H1 (cell line): Measurements from ENCODE around the gene SLC35B1. TPM values are rescaled to one million over a fixed set of nuclear protein-coding genes. Genes with fewer than 3 reads are reported as not detected.

ENCODE experiments used
- CTCF ChIA-PET: fragments of 300-600 bp; sonication (Branson Sonifier 250); formaldehyde crosslinking; loops from one replicate; lab custom pipeline; 2021; ENCODE audit not compliant: partially characterized antibody; lab: Charles Lee
- POLR2A ChIA-PET: fragments of 300-600 bp; sonication (Branson Sonifier 250); formaldehyde crosslinking; loops from one replicate; lab custom pipeline; 2021; ENCODE audit warnings: inconsistent platforms; ENCODE audit not compliant: partially characterized antibody; lab: Charles Lee
- DNase-seq, 2 experiments: peaks; one replicate each; pipeline versions ENCODE4 v3.0.0 to v3.0.0-alpha.2; 2010 to 2022; ENCODE audit warnings: low spot score in 2 of 2, low read depth in 1 of 2, mixed read lengths in 1 of 2
- FAIRE-seq: peaks from 2 replicates; lab custom pipeline; 2011; peaks lifted over from hg19 to GRCh38; lab: Jason Lieb, UNC
- H2AFZ ChIP-seq: 2 replicates; pipeline ENCODE4 v1.8.1; 2012; ENCODE audit warnings: low read length, inconsistent platforms
- H2AK5ac ChIP-seq: 2 replicates; pipeline ENCODE4 v1.6.1; 2013; ENCODE audit warnings: low read depth, low read length
- H2BK120ac ChIP-seq: replicated peaks from 2 replicates; pipeline ENCODE3; 2013; ENCODE audit warnings: low read depth, low read length, inconsistent platforms
- H2BK12ac ChIP-seq: 2 replicates; pipeline ENCODE4 v1.6.1; 2013; ENCODE audit warnings: low read depth, low read length
- H2BK15ac ChIP-seq: 2 replicates; pipeline ENCODE4 v1.6.1; 2013; ENCODE audit warnings: low read length
- H2BK20ac ChIP-seq: 2 replicates; pipeline ENCODE4 v1.6.1; 2013; ENCODE audit warnings: low read length
- H2BK5ac ChIP-seq: 2 replicates; pipeline ENCODE4 v1.6.1; 2013; ENCODE audit warnings: low read depth, low read length
- H3K14ac ChIP-seq: 2 replicates; pipeline ENCODE4 v1.6.1; 2013; ENCODE audit warnings: inconsistent platforms; ENCODE audit not compliant: insufficient read length
- H3K18ac ChIP-seq: 2 replicates; pipeline ENCODE4 v1.6.1; 2013; ENCODE audit warnings: low read length; ENCODE audit errors: extremely low read depth
- H3K23ac ChIP-seq: 2 replicates; pipeline ENCODE4 v1.6.1; 2013; ENCODE audit warnings: inconsistent platforms; ENCODE audit not compliant: insufficient read length
- H3K23me2 ChIP-seq: 2 replicates; pipeline ENCODE4 v1.6.1; 2013; ENCODE audit warnings: low read depth, low read length
- H3K27ac ChIP-seq: 2 replicates; pipeline ENCODE4 v1.6.1; 2011; ENCODE audit warnings: low read depth, low read length, inconsistent platforms
- H3K27me3 ChIP-seq, 4 experiments: replicated peaks in 1 of 4; 1 replicate in 1 of 4; 2 replicates in 3 of 4; pipeline versions ENCODE4 v1.6.1 to v1.8.1; 2011 to 2013; ENCODE audit warnings: low read length in 3 of 4, mild to moderate bottlenecking in 3 of 4, inconsistent platforms in 2 of 4, mixed read lengths in 2 of 4, moderate library complexity in 1 of 4; ENCODE audit not compliant: control insufficient read depth in 3 of 4, insufficient read depth in 3 of 4; ENCODE audit errors: extremely low read depth in 1 of 4
- H3K36me3 ChIP-seq, 4 experiments: 2 replicates each; pipeline versions ENCODE4 v1.6.1 to v1.8.1; 2011 to 2013; ENCODE audit warnings: mild to moderate bottlenecking in 4 of 4, low read length in 3 of 4, moderate library complexity in 2 of 4, control low read depth in 1 of 4, inconsistent platforms in 1 of 4; ENCODE audit not compliant: insufficient read depth in 4 of 4, control insufficient read depth in 2 of 4
- H3K4ac ChIP-seq: replicated peaks from 2 replicates; pipeline ENCODE3; 2013; ENCODE audit warnings: low read length, low read depth, mixed read lengths, inconsistent platforms; ENCODE audit not compliant: insufficient read length
- H3K4me1 ChIP-seq, 4 experiments: replicated peaks in 1 of 4; 1 replicate in 1 of 4; 2 replicates in 3 of 4; pipeline versions ENCODE4 v1.6.1 to v1.8.1; 2011 to 2013; ENCODE audit warnings: low read length in 3 of 4, inconsistent platforms in 2 of 4, mixed read lengths in 1 of 4; ENCODE audit not compliant: insufficient read depth in 4 of 4, control insufficient read depth in 3 of 4
- H3K4me2 ChIP-seq, 2 experiments: 2 replicates each; pipeline versions ENCODE4 v1.6.1 to v1.8.1; 2011 to 2013; ENCODE audit warnings: low read depth in 2 of 2, low read length in 2 of 2, control low read depth in 1 of 2, inconsistent platforms in 1 of 2, mild to moderate bottlenecking in 1 of 2; ENCODE audit not compliant: insufficient read depth in 1 of 2
- H3K4me3 ChIP-seq, 4 experiments: fragments of 200-600, 300-600 bp in 1 of 4; sonication (generic), shearing (Covaris generic), sonication (Bioruptor Twin) in 1 of 4; 2 replicates each; pipeline versions ENCODE4 v1.5.1 to v1.8.1; 2011 to 2016; ENCODE audit warnings: low read length in 4 of 4, low read depth in 3 of 4, control low read depth in 2 of 4, inconsistent platforms in 2 of 4, mild to moderate bottlenecking in 2 of 4, mixed read lengths in 1 of 4, moderate library complexity in 1 of 4; ENCODE audit not compliant: insufficient read depth in 2 of 4; ENCODE audit errors: extremely low read depth in 1 of 4
- H3K56ac ChIP-seq: replicated peaks from 2 replicates; pipeline ENCODE3; 2013; ENCODE audit warnings: low read depth, mild to moderate bottlenecking, mixed read lengths, low read length, inconsistent platforms; ENCODE audit not compliant: insufficient read length
- H3K79me1 ChIP-seq: 2 replicates; pipeline ENCODE4 v1.6.1; 2013; ENCODE audit warnings: low read depth, low read length, control low read depth
- H3K79me2 ChIP-seq, 2 experiments: 2 replicates each; pipeline versions ENCODE4 v1.6.1 to v1.8.1; 2012 to 2013; ENCODE audit warnings: low read length in 2 of 2, mild to moderate bottlenecking in 2 of 2, inconsistent platforms in 1 of 2; ENCODE audit not compliant: insufficient read depth in 2 of 2, control insufficient read depth in 1 of 2
- H3K9ac ChIP-seq, 4 experiments: replicated peaks in 1 of 4; 1 replicate in 1 of 4; 2 replicates in 3 of 4; pipeline versions ENCODE4 v1.6.1 to v1.8.1; 2011 to 2013; ENCODE audit warnings: low read depth in 3 of 4, low read length in 3 of 4, control low read depth in 2 of 4, mild to moderate bottlenecking in 2 of 4, moderate library complexity in 2 of 4, inconsistent platforms in 1 of 4; ENCODE audit errors: extremely low read depth in 1 of 4
- H3K9me3 ChIP-seq, 2 experiments: 2 replicates each; pipeline versions ENCODE4 v1.6.1 to v1.8.1; 2012 to 2013; ENCODE audit warnings: mild to moderate bottlenecking in 2 of 2, moderate library complexity in 2 of 2, control low read depth in 1 of 2, inconsistent platforms in 1 of 2, low read depth in 1 of 2, low read length in 1 of 2, mixed read lengths in 1 of 2; ENCODE audit not compliant: insufficient read depth in 2 of 2
- H4K20me1 ChIP-seq, 2 experiments: replicated peaks in 1 of 2; 2 replicates each; pipeline versions ENCODE3 to v1.8.1; 2011 to 2013; ENCODE audit warnings: inconsistent platforms in 2 of 2, low read length in 2 of 2, mild to moderate bottlenecking in 1 of 2; ENCODE audit not compliant: insufficient read depth in 2 of 2, control insufficient read depth in 1 of 2
- H4K5ac ChIP-seq: 2 replicates; pipeline ENCODE4 v1.6.1; 2013; ENCODE audit warnings: low read length, low read depth, mixed read lengths, inconsistent platforms; ENCODE audit not compliant: insufficient read length
- H4K8ac ChIP-seq: 2 replicates; pipeline ENCODE4 v1.8.0; 2013; ENCODE audit warnings: mild to moderate bottlenecking, moderate library complexity, low read length, inconsistent platforms; ENCODE audit not compliant: insufficient read depth; ENCODE audit errors: extremely low read depth
- H4K91ac ChIP-seq: replicated peaks from 2 replicates; pipeline ENCODE3; 2013; ENCODE audit warnings: low read length, mixed read lengths, inconsistent platforms; ENCODE audit not compliant: insufficient read length
- ATF3 ChIP-seq: IDR thresholded peaks from 2 replicates; pipeline ENCODE4 v1.6.1; 2011; ENCODE audit warnings: low read depth, mild to moderate bottlenecking, low read length; ENCODE audit not compliant: insufficient read depth
- CEBPB ChIP-seq: IDR thresholded peaks from 2 replicates; pipeline ENCODE4 v1.6.1; 2012; ENCODE audit warnings: low read depth, low read length
- CHD1 ChIP-seq: IDR thresholded peaks from 2 replicates; pipeline ENCODE4 v1.6.1; 2012; ENCODE audit warnings: low read depth, low read length, improper control_type of control experiment
- CREB1 ChIP-seq: IDR thresholded peaks from 2 replicates; pipeline ENCODE4 v1.6.1; 2012; ENCODE audit warnings: inconsistent platforms
- EP300 ChIP-seq, 2 experiments: IDR thresholded peaks; 1 replicate in 1 of 2; 2 replicates in 1 of 2; pipeline ENCODE4 v1.6.1; 2011 to 2012; ENCODE audit warnings: low read depth in 2 of 2, low read length in 2 of 2, mild to moderate bottlenecking in 2 of 2, borderline replicate concordance in 1 of 2, inconsistent platforms in 1 of 2, moderate library complexity in 1 of 2
- GABPA ChIP-seq: IDR thresholded peaks from 2 replicates; pipeline ENCODE4 v1.6.1; 2011; ENCODE audit warnings: mild to moderate bottlenecking, low read length, moderate library complexity, borderline replicate concordance; ENCODE audit not compliant: insufficient read depth
- HDAC2 ChIP-seq, 2 experiments: fragments of 300-600 bp in 1 of 2; sonication (generic) in 1 of 2; IDR thresholded peaks; 2 replicates each; pipeline ENCODE4 v1.6.1; 2011 to 2012; ENCODE audit warnings: low read depth in 2 of 2, low read length in 2 of 2, mild to moderate bottlenecking in 2 of 2, moderate library complexity in 2 of 2, borderline replicate concordance in 1 of 2, inconsistent platforms in 1 of 2
- KDM1A ChIP-seq: fragments of 200-600, 300-600 bp; sonication (generic); IDR thresholded peaks from 2 replicates; pipeline ENCODE4 v1.7.1; 2016; ENCODE audit warnings: mild to moderate bottlenecking, low read length, borderline replicate concordance
- KDM4A ChIP-seq: IDR thresholded peaks from one replicate; pipeline ENCODE4 v1.7.1; 2012; ENCODE audit warnings: low read depth, mild to moderate bottlenecking, moderate library complexity, low read length, inconsistent platforms; ENCODE audit not compliant: severe bottlenecking
- RXRA ChIP-seq: IDR thresholded peaks from 2 replicates; pipeline ENCODE4 v1.6.1; 2011; ENCODE audit warnings: low read depth, mild to moderate bottlenecking, low read length, moderate library complexity; ENCODE audit not compliant: insufficient read depth
- SIN3A ChIP-seq, 2 experiments: IDR thresholded peaks in 1 of 2; conservative IDR thresholded peaks in 1 of 2; 2 replicates each; pipeline ENCODE4 v1.6.1; 2011 to 2012; ENCODE audit warnings: low read length in 2 of 2, improper control_type of control experiment in 1 of 2, low read depth in 1 of 2, mild to moderate bottlenecking in 1 of 2
- TCF12 ChIP-seq: IDR thresholded peaks from 2 replicates; pipeline ENCODE4 v1.6.1; 2011; ENCODE audit warnings: low read depth, mild to moderate bottlenecking, low read length
- WGBS, 2 experiments: shearing (Covaris generic) in 1 of 2; methylation state at CpG; one replicate each; pipeline versions ENCODE4 v1.1.6 to v1.1.7; 2013 to 2015; ENCODE audit warnings: low lambda C conversion rate in 2 of 2, mixed read lengths in 2 of 2, inconsistent platforms in 1 of 2, low coverage in 1 of 2, missing lambda C conversion rate in 1 of 2; ENCODE audit not compliant: insufficient replicate concordance in 2 of 2, insufficient coverage in 1 of 2, insufficient read length in 1 of 2; ENCODE audit errors: extremely low coverage in 1 of 2, missing lambda C conversion rate in 1 of 2; 5-methylcytosine and 5-hydroxymethylcytosine counted together
- polyA plus RNA-seq, 7 experiments: library from polyadenylated mRNA; depleted of rRNA in 3 of 7; stranded (reverse) in 5 of 7; unstranded in 2 of 7; fragments of >200 nt in 5 of 7; fragments of 200-250 nt in 2 of 7; gene quantifications; 1 replicate in 5 of 7; 2 replicates in 1 of 7; 4 replicates in 1 of 7; pipeline versions ENCODE4 v1.2.1 to v1.2.3, GENCODE V29; 2011 to 2013; ENCODE audit warnings: missing spikeins in 2 of 7, mixed read lengths in 2 of 7
- total RNA-seq: library from RNA; stranded (reverse); fragmentation: NEBNext Ultra II Directional; extraction: Animal tissue kit (Norgen Biotek cat#: 25700); gene quantifications from 2 replicates; pipeline ENCODE4 v1.2.1, GENCODE V29; 2021

SLC35B1 gene
- total and polyA plus RNA-seq, 2 of the 8 experiments (the other 6 are each of a cell fraction or from before 2014, with no cell fraction given), result 56.5 to 87.7 TPM

- Histone ChIP-seq H2BK15ac (no peak overlapping the region), H3K27ac (no peak overlapping the region), H3K9me3 (no peaks in the 10 kb centered on the region), H3K23ac (no peak overlapping the region), H3K4me1 (no peaks in the 10 kb centered on the region), H3K4ac (no peak overlapping the region), H2AFZ (no peak overlapping the region), H2BK5ac (no peak overlapping the region), H2BK12ac (no peak overlapping the region), H2BK120ac (no peak overlapping the region), H3K18ac (no peak overlapping the region), H3K4me2 (no peak overlapping the region), H2BK20ac (no peak overlapping the region), H2AK5ac (no peak overlapping the region), H3K27me3 (no peaks in the 10 kb centered on the region), H3K79me2 (peaks cover 0 to 67% of the 10 kb centered on the region in 2 experiments; a peak in 2 of 4 replicates), H3K14ac (no peak overlapping the region), H3K56ac (no peak overlapping the region), H4K8ac (no peak overlapping the region), H3K9ac (no peak overlapping the region), H3K79me1 (peaks cover 2% of the 10 kb centered on the region), H4K5ac (no peak overlapping the region), H3K4me3 (no peak overlapping the region), H4K20me1 (no peaks in the 10 kb centered on the region), H3K23me2 (no peaks in the 10 kb centered on the region), H4K91ac (no peak overlapping the region), H3K36me3 (no peaks in the 10 kb centered on the region)
- FAIRE-seq (no peak), DNase-seq (no peak)
- POLR2A ChIA-PET, result no interaction called here
- CTCF ChIA-PET, result interaction anchor here (1.1 to 1.8 kb wide), 4 partner anchors 9 to 100 kb away, joined by 3 to 4 read pairs (median 4); no protein-coding TSS in a partner anchor
- TF ChIP-seq KDM1A (no peak), CHD1 (no peak), KDM4A (no peak), EP300 (IDR thresholded peaks at IDR 0.05; ENCODE audit: borderline replicate concordance in 1 of 2, low read depth in 2 of 2, low read length in 2 of 2) (no peak), ATF3 (no peak), SIN3A (conservative IDR thresholded peaks at IDR 0.05 in 1 of 2, IDR thresholded peaks at IDR 0.05 in 1 of 2; ENCODE audit: low read depth in 1 of 2, low read length in 2 of 2) (no peak), CREB1 (no peak), GABPA (no peak), HDAC2 (IDR thresholded peaks at IDR 0.05; ENCODE audit: borderline replicate concordance in 1 of 2, low read depth in 2 of 2, low read length in 2 of 2) (no peak), RXRA (no peak), TCF12 (no peak), CEBPB (no peak)
- WGBS, 2 experiments, result 100% methylated on average over 1 of the region's 1 CpG; no CpG with 5 or more reads in 1 of the 2 experiments
Observed at GRCh38 chr17:49670002-49670401, 37.8 kb downstream of the SLC35B1 start.
